WERI-Rb-1 (cell line): Measurements from ENCODE around the gene PIP5K1C.

Experiments
- DNase-seq: peaks from one replicate; pipeline ENCODE4 v3.0.0-alpha.2; 2020
- H3K27ac ChIP-seq: fragments of 250-450 bp; sonication (Bioruptor Pico); 2 replicates; pipeline ENCODE4 v1.5.1; 2020; ENCODE audit warnings: mild to moderate bottlenecking, moderate library complexity
- H3K27me3 ChIP-seq: fragments of 250-450 bp; sonication (Bioruptor Pico); 2 replicates; pipeline ENCODE4 v1.5.1; 2021; ENCODE audit warnings: mild to moderate bottlenecking, low read depth, moderate library complexity; ENCODE audit not compliant: insufficient read depth, severe bottlenecking
- H3K36me3 ChIP-seq: fragments of 250-450 bp; sonication (Bioruptor Pico); 2 replicates; pipeline ENCODE4 v1.5.1; 2020; ENCODE audit warnings: mild to moderate bottlenecking, moderate library complexity
- H3K4me3 ChIP-seq: 2 replicates; pipeline ENCODE4 v1.5.1; 2011; ENCODE audit warnings: low read depth, mild to moderate bottlenecking, control low read depth, low read length
- H3K9me3 ChIP-seq: fragments of 250-450 bp; sonication (Bioruptor Pico); 2 replicates; pipeline ENCODE4 v1.5.1; 2021; ENCODE audit warnings: mild to moderate bottlenecking, moderate library complexity; ENCODE audit not compliant: severe bottlenecking
- CTCF ChIP-seq: IDR thresholded peaks from 2 replicates; pipeline ENCODE4 v1.5.1; 2011; ENCODE audit warnings: low read depth, mild to moderate bottlenecking, control low read depth, inconsistent platforms, low read length

Gene PIP5K1C

GRCh38 chr19:3733549-3734309, 33.5 kb upstream of the PIP5K1C start:
- Histone ChIP-seq H3K27ac (no peak overlapping the region), H3K9me3 (peaks cover 3% of the 10 kb centered on the region), H3K4me3 (no peak overlapping the region), H3K36me3 (peaks cover 75% of the 10 kb centered on the region), H3K27me3 (no peaks in the 10 kb centered on the region)
- no peak for TF ChIP-seq CTCF
- no peak for DNase-seq

- Histone ChIP-seq H3K9me3 (peaks cover 3% of the 10 kb centered on the region), H3K4me3 (no peak overlapping the region), H3K27me3 (no peaks in the 10 kb centered on the region), H3K36me3 (peaks cover 61% of the 10 kb centered on the region), H3K27ac (no peak overlapping the region)
- no peak for TF ChIP-seq CTCF
- no peak for DNase-seq
Measured at GRCh38 chr19:3732108-3732507, 31.8 kb upstream of the PIP5K1C start.

GRCh38 chr19:3730457-3730958, 30.2 kb upstream of the PIP5K1C start:
- H3K36me3 ChIP-seq = peaks cover 45% of the 10 kb centered on the region
- no peak for DNase-seq
- H3K4me3 ChIP-seq = no peak overlapping the region
- H3K9me3 ChIP-seq = peaks cover 3% of the 10 kb centered on the region
- H3K27ac ChIP-seq = no peak overlapping the region
- no peaks in the 10 kb centered on the region for H3K27me3 ChIP-seq
- TF ChIP-seq CTCF = no peak

- peaks cover 10% of the 10 kb centered on the region for H3K36me3 ChIP-seq
- H3K9me3 ChIP-seq = no peaks in the 10 kb centered on the region
- no peak for TF ChIP-seq CTCF
- H3K4me3 ChIP-seq = no peak overlapping the region
- peak overlapping the region; percentile 90 for H3K27ac ChIP-seq
- no peak for DNase-seq
- no peaks in the 10 kb centered on the region for H3K27me3 ChIP-seq
Measured at GRCh38 chr19:3725640-3726310, 25.5 kb upstream of the PIP5K1C start.

- H3K27ac ChIP-seq = peak overlapping the region; percentile 90
- no peak for TF ChIP-seq CTCF
- DNase-seq = no peak
Measured at GRCh38 chr19:3725121-3725520, 24.9 kb upstream of the PIP5K1C start.

More at GRCh38 chr19:3725121-3725520, 24.9 kb upstream of the PIP5K1C start:
- peaks cover 3% of the 10 kb centered on the region for H3K36me3 ChIP-seq
- no peaks in the 10 kb centered on the region for H3K27me3 ChIP-seq
- no peak overlapping the region for H3K4me3 ChIP-seq
- no peaks in the 10 kb centered on the region for H3K9me3 ChIP-seq
